Kidney epithelial cell (primary cell): Measurements from ENCODE around the gene CCDC185. TPM values are rescaled to one million over a fixed set of nuclear protein-coding genes. Genes with fewer than 3 reads are reported as not detected.

Experiments
- DNase-seq: peaks from one replicate; pipeline ENCODE4 v3.0.0-alpha.2; 2010; ENCODE audit warnings: low read depth
- H3K27me3 ChIP-seq: 2 replicates; pipeline ENCODE4 v1.6.0; 2011; ENCODE audit warnings: low read length; ENCODE audit not compliant: control insufficient read depth, insufficient read depth
- H3K36me3 ChIP-seq: 2 replicates; pipeline ENCODE4 v1.5.1; 2011; ENCODE audit warnings: low read length; ENCODE audit not compliant: control insufficient read depth, insufficient read depth
- H3K4me3 ChIP-seq: 2 replicates; pipeline ENCODE4 v1.5.1; 2011; ENCODE audit warnings: low read depth, mild to moderate bottlenecking, control low read depth, low read length
- total RNA-seq: library from RNA; depleted of rRNA; stranded (reverse); fragments of >200 nt; gene quantifications from 2 replicates; pipeline ENCODE4 v1.2.3, GENCODE V29; 2015
- TF ChIP-seq, protein P1 (sequence below): IDR thresholded peaks from 2 replicates; pipeline ENCODE4 v1.5.1; 2011; ENCODE audit warnings: mild to moderate bottlenecking, moderate library complexity, low read length, control low read depth, inconsistent platforms; ENCODE audit not compliant: insufficient read depth, poor library complexity, severe bottlenecking

Gene CCDC185
- not detected in 2 replicates for total RNA-seq

DNA sequence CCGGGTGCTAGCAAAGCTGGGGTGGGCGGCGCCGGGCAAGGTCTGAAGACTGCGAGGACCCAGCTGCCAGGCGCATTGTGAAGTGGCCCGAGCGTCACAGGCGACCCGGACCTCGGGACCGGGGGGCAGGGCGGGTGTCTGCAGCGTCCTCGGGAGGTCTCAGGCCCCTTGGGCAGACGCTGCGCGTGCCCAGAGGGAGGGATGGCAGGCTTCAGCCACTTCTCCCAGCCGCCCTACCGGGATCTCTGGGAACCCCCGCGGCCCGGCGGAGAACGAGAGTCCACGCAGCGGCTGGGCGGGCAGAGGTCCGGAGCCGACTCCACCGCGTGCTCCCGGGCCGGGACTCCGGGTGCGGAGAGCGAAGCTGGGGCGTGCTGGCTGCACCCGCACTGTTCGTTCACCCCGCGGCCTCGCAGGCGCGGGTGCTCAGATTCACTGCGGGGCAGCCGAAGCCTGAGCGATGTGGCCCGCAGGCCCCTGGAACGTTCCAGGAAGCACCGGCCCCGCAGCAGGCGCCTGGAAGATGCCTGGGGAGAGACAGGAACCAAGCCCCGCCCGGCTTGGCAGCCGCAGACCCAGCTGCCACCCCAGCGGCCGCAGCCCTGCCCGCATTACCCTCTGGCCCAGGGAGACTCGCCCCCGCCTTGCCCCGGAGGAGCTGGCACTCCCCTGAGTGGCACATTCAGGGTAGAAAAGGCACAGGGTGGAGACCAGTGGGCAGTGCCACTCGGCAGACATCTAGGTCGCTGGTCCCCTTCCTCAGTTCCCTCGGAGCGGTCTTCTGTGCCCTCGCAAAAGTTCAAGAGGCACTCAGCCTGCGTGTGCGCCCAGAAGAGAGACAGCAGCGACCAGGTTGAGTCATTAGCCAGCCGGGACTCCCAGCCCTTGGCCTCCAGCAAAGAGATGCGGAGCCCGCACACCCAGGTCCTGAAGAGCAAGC, at the start of gene CCDC185:
Gene CCDC185, plus strand, starts transcription at position 141 of the 940 bp plus-strand sequence. Its CDS starts 61 bp downstream, at position 202.
- peaks cover 10% of the 10 kb centered on the region for H3K27me3 ChIP-seq
- no peaks in the 10 kb centered on the region for H3K36me3 ChIP-seq
- DNase-seq, result no peak
- TF ChIP-seq, protein P1, sequence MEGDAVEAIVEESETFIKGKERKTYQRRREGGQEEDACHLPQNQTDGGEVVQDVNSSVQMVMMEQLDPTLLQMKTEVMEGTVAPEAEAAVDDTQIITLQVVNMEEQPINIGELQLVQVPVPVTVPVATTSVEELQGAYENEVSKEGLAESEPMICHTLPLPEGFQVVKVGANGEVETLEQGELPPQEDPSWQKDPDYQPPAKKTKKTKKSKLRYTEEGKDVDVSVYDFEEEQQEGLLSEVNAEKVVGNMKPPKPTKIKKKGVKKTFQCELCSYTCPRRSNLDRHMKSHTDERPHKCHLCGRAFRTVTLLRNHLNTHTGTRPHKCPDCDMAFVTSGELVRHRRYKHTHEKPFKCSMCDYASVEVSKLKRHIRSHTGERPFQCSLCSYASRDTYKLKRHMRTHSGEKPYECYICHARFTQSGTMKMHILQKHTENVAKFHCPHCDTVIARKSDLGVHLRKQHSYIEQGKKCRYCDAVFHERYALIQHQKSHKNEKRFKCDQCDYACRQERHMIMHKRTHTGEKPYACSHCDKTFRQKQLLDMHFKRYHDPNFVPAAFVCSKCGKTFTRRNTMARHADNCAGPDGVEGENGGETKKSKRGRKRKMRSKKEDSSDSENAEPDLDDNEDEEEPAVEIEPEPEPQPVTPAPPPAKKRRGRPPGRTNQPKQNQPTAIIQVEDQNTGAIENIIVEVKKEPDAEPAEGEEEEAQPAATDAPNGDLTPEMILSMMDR, result no peak
- H3K4me3 ChIP-seq, result peak within 1 kb of the TSS; percentile 41

DNA sequence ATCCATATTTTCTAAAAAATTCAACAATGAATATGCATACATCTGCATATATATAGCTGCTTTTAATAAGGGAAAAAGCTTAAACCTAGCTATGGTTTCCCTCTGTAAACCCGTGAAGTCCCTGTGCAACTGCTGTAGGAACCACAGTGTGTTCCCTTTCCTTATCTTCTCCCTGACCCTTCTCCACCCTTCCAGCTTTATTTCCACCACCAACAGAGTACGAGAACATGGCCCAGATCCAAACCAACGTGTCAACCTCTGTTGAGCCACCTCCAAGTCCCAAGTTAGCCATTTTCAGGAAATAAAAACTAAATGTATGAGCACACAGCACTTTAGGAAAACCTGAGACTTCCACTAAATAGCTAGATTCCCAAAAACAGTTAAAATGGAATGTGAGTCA, 49.5 kb upstream of the CCDC185 start:
- DNase-seq, result no peak
- TF ChIP-seq, protein P1, result no peak
- Histone ChIP-seq H3K36me3 (no peaks in the 10 kb centered on the region), H3K27me3 (no peaks in the 10 kb centered on the region), H3K4me3 (no peak overlapping the region)

DNA sequence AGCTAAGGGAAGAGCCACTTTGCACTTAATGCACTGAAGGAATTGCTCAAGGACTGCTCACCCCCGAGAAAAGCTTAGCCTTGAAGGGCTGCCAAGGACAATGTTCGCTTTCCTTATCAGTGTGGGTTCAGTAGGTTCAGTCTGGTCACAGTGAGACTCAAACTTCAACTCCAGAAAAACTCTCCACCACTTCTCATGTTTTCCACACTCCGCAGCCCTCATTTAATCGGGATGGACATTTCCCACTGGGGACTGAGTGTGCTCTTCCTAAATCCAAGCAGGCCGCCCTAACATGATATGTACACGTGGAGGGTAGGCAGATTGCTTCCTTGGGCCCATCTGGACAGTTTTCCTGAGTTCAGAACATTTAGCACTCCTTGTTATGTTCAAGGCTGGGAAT, 48.7 kb upstream of the CCDC185 start:
- H3K4me3 ChIP-seq, result no peak overlapping the region
- H3K27me3 ChIP-seq, result no peaks in the 10 kb centered on the region
- DNase-seq, result no peak
- no peaks in the 10 kb centered on the region for H3K36me3 ChIP-seq
- TF ChIP-seq, protein P1, result no peak

DNA sequence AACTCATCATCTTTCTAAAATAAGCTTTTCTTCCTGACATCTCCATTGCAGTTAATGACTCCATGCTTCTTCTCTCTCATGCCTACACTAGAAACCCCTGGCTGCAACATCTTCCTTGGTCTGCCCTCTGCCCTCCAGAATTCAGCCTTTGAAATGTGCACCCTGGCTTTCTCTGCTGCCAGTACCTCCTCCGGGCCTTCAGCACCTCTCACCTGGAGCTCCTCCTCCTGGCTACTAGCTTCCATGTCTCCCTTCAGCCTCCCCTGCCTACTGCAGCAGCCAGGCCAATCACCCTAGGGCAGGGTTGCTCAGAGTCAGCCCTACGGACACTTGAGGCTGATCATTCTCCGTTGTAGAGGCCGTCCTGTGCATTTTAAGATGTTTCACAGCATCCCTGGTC, 47.5 kb upstream of the CCDC185 start:
- H3K36me3 ChIP-seq, result no peaks in the 10 kb centered on the region
- no peaks in the 10 kb centered on the region for H3K27me3 ChIP-seq
- TF ChIP-seq, protein P1, result peak; percentile 7
- H3K4me3 ChIP-seq, result no peak overlapping the region
- no peak for DNase-seq

DNA sequence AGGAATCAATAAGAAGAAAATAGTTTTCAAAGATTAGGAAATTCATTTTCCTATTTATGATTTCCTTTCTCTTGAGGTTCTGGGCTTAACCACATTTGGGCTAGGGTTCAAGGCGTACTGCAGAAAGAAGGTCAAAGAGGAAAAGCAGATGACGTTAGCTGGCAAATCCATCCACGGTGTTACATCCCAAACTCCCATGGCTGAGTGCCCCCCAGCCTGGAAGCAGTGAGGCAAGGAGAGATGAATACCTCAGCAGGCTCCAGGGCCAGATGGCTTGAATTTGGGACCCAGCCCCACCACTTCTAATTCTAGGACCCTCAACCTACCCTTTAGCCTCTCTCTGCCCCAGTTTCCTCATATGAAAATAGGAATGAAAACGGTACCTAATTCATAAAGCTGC, 46.9 kb upstream of the CCDC185 start:
- Histone ChIP-seq H3K36me3 (no peaks in the 10 kb centered on the region), H3K27me3 (peaks cover 2% of the 10 kb centered on the region), H3K4me3 (no peak overlapping the region)
- TF ChIP-seq, protein P1, result no peak
- DNase-seq, result no peak

DNA sequence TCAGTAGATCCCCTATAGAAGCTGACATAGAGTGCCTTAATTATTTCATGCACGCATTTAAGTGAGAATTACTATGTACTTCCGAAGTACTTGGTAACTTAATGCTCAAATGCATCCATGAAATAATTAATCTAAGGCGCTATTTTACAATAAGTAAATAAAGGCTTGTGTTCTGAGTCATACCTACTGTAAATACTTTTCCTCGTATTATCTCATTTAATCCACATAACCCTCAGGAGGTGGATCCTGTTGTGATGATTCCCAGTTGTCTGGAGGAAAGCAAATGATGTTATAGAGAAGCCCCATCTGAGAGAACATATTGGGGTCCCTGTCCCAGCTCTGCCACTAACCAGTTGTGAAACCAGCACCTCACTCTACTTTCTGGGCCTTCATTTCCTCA, 45.6 kb upstream of the CCDC185 start:
- TF ChIP-seq, protein P1, result no peak
- DNase-seq, result no peak
- H3K36me3 ChIP-seq, result no peaks in the 10 kb centered on the region
- no peak overlapping the region for H3K4me3 ChIP-seq
- peaks cover 6% of the 10 kb centered on the region for H3K27me3 ChIP-seq
